Measurements from ENCODE around the gene PCDHB3.
"Not testable (repeated sequence)": the region's sequence is repeated elsewhere in the genome, so short reads cannot be mapped to it uniquely, and the experiment has no call there.

The PCDHB3 gene

GRCh38 chr5:141135718-141136266 lies 35.5 kb downstream of the PCDHB3 start:
- no peak for DNase-seq (ENCODE audit: low read depth)

- not testable (repeated sequence) for DNase-seq (ENCODE audit: low read depth)
Observed at GRCh38 chr5:141137346-141137745, 37.1 kb downstream of the PCDHB3 start.

- peak; percentile 28 for DNase-seq (ENCODE audit: low read depth)
Observed at GRCh38 chr5:141149812-141150211, 49.5 kb downstream of the PCDHB3 start, which contains the start of gene PCDHB6. Gene PCDHB6, plus strand, starts transcription at chr5:141150057. Its CDS starts 201 bp downstream, at chr5:141150258.

GRCh38 chr5:141150224-141150992 lies 50.1 kb downstream of the PCDHB3 start:
- no peak for DNase-seq (ENCODE audit: low read depth)

GRCh38 chr5:141150993-141151325 lies 50.7 kb downstream of the PCDHB3 start:
- no peak for DNase-seq (ENCODE audit: low read depth)

GRCh38 chr5:141151632-141152031 lies 51.4 kb downstream of the PCDHB3 start:
- not testable (repeated sequence) for DNase-seq (ENCODE audit: low read depth)

- DNase-seq (ENCODE audit: low read depth), result not testable (repeated sequence)
Observed at GRCh38 chr5:141152096-141152495, 51.8 kb downstream of the PCDHB3 start.

Measured in ELR (cell line).